ACHN (cell line): Measurements from ENCODE around the gene CSNK1G2.

Experiments
- DNase-seq: peaks from one replicate; pipeline ENCODE4 v3.0.0-alpha.2; 2015
- in situ Hi-C: cut with HindIII; loops from 2 replicates; pipeline ENCODE4 v1.10.0; 2017; ENCODE audit warnings: low sequenced_read_pairs, low pct_ligation_motif_present, low pct_unique_long_range_greater_than_20kb

Gene CSNK1G2

GRCh38 chr19:1914826-1915341 is 26.1 kb upstream of the CSNK1G2 start:
- no peak for DNase-seq
- in situ Hi-C loops, result no loop called here

GRCh38 chr19:1917146-1917545 is 23.8 kb upstream of the CSNK1G2 start:
- no peak for DNase-seq
- in situ Hi-C loops, result no loop called here

- in situ Hi-C loops, result no loop called here
- DNase-seq, result no peak
Observed at GRCh38 chr19:1917926-1918325, 23.0 kb upstream of the CSNK1G2 start.

GRCh38 chr19:1918975-1919374 is 22.0 kb upstream of the CSNK1G2 start:
- no peak for DNase-seq
- in situ Hi-C loops, result no loop called here

- in situ Hi-C loops, result no loop called here
- no peak for DNase-seq
Observed at GRCh38 chr19:1920644-1921043, 20.3 kb upstream of the CSNK1G2 start.

GRCh38 chr19:1921326-1921725 is 19.6 kb upstream of the CSNK1G2 start:
- in situ Hi-C loops, result no loop called here
- no peak for DNase-seq

GRCh38 chr19:1921825-1922224 is 19.1 kb upstream of the CSNK1G2 start:
- in situ Hi-C loops, result no loop called here
- DNase-seq, result no peak

- no peak for DNase-seq
Observed at GRCh38 chr19:1922803-1923202, 18.2 kb upstream of the CSNK1G2 start.

GRCh38 chr19:1923319-1923718 is 17.7 kb upstream of the CSNK1G2 start:
- in situ Hi-C loops, result no loop called here
- no peak for DNase-seq

More at GRCh38 chr19:1922803-1923202, 18.2 kb upstream of the CSNK1G2 start:
- in situ Hi-C loops, result no loop called here

GRCh38 chr19:1924320-1924961 is 16.5 kb upstream of the CSNK1G2 start:
- no peak for DNase-seq
- in situ Hi-C loops, result no loop called here

GRCh38 chr19:1925544-1925943 is 15.4 kb upstream of the CSNK1G2 start:
- no peak for DNase-seq
- in situ Hi-C loops, result no loop called here

- in situ Hi-C loops, result no loop called here
- peak; percentile 75 for DNase-seq
Observed at GRCh38 chr19:1929021-1929742, 11.8 kb upstream of the CSNK1G2 start.

- no peak for DNase-seq
- in situ Hi-C loops, result no loop called here
Observed at GRCh38 chr19:1931445-1931844, 9.5 kb upstream of the CSNK1G2 start.

- DNase-seq, result no peak
- in situ Hi-C loops, result no loop called here
Observed at GRCh38 chr19:1932395-1932794, 8.6 kb upstream of the CSNK1G2 start.

GRCh38 chr19:1933244-1933643 is 7.7 kb upstream of the CSNK1G2 start:
- in situ Hi-C loops, result no loop called here

GRCh38 chr19:1933942-1934341 is 7.0 kb upstream of the CSNK1G2 start:
- DNase-seq, result no peak

More at GRCh38 chr19:1933244-1933643, 7.7 kb upstream of the CSNK1G2 start:
- no peak for DNase-seq

GRCh38 chr19:1935484-1936208 is 5.3 kb upstream of the CSNK1G2 start:
- in situ Hi-C loops, result no loop called here
- DNase-seq, result no peak

More at GRCh38 chr19:1933942-1934341, 7.0 kb upstream of the CSNK1G2 start:
- in situ Hi-C loops, result no loop called here

- DNase-seq, result no peak
- in situ Hi-C loops, result no loop called here
Observed at GRCh38 chr19:1936430-1936829, 4.5 kb upstream of the CSNK1G2 start.

- no peak for DNase-seq
- in situ Hi-C loops, result no loop called here
Observed at GRCh38 chr19:1936916-1937610, 3.9 kb upstream of the CSNK1G2 start.
